ENCODE results near the gene ZSWIM6.

DNA sequence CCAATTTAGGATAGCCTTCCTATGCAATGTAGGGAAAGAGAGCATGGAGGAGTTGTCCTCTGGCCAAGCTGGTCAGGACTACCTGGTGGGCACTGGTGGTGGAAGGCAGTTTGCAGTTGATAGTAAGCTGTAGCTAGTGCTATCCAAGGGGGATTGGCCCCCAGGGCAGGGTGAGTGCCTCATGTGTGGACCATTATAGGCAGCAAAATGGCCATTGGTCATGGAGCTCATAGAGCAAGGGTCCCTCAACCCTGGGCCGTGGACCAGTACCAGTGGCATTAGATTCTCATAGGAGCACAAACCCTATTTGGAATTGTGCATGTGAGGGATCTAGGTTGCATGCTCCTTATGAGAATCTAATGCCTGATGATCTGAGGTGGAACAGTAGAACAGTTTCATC, 139.3 kb downstream of the ZSWIM6 start:
- TF ChIP-seq, protein P1, sequence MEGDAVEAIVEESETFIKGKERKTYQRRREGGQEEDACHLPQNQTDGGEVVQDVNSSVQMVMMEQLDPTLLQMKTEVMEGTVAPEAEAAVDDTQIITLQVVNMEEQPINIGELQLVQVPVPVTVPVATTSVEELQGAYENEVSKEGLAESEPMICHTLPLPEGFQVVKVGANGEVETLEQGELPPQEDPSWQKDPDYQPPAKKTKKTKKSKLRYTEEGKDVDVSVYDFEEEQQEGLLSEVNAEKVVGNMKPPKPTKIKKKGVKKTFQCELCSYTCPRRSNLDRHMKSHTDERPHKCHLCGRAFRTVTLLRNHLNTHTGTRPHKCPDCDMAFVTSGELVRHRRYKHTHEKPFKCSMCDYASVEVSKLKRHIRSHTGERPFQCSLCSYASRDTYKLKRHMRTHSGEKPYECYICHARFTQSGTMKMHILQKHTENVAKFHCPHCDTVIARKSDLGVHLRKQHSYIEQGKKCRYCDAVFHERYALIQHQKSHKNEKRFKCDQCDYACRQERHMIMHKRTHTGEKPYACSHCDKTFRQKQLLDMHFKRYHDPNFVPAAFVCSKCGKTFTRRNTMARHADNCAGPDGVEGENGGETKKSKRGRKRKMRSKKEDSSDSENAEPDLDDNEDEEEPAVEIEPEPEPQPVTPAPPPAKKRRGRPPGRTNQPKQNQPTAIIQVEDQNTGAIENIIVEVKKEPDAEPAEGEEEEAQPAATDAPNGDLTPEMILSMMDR (IDR thresholded peaks at IDR 0.05) = no peak
- TF ChIP-seq JUN (IDR thresholded peaks at IDR 0.05) (no peak), JUNB (IDR thresholded peaks at IDR 0.05) (no peak), HEYL (CRISPR knock-in tag; IDR thresholded peaks at IDR 0.05) (no peak), MAFK (IDR thresholded peaks at IDR 0.05; ENCODE audit: partially characterized antibody) (no peak), EP300 (IDR thresholded peaks at IDR 0.05) (no peak)
- TF ChIP-seq, protein P2, sequence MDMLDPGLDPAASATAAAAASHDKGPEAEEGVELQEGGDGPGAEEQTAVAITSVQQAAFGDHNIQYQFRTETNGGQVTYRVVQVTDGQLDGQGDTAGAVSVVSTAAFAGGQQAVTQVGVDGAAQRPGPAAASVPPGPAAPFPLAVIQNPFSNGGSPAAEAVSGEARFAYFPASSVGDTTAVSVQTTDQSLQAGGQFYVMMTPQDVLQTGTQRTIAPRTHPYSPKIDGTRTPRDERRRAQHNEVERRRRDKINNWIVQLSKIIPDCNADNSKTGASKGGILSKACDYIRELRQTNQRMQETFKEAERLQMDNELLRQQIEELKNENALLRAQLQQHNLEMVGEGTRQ (IDR thresholded peaks at IDR 0.05) = no peak
- TF ChIP-seq, protein P3, sequence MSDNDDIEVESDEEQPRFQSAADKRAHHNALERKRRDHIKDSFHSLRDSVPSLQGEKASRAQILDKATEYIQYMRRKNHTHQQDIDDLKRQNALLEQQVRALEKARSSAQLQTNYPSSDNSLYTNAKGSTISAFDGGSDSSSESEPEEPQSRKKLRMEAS (IDR thresholded peaks at IDR 0.05) = no peak
- TF ChIP-seq, protein P4, sequence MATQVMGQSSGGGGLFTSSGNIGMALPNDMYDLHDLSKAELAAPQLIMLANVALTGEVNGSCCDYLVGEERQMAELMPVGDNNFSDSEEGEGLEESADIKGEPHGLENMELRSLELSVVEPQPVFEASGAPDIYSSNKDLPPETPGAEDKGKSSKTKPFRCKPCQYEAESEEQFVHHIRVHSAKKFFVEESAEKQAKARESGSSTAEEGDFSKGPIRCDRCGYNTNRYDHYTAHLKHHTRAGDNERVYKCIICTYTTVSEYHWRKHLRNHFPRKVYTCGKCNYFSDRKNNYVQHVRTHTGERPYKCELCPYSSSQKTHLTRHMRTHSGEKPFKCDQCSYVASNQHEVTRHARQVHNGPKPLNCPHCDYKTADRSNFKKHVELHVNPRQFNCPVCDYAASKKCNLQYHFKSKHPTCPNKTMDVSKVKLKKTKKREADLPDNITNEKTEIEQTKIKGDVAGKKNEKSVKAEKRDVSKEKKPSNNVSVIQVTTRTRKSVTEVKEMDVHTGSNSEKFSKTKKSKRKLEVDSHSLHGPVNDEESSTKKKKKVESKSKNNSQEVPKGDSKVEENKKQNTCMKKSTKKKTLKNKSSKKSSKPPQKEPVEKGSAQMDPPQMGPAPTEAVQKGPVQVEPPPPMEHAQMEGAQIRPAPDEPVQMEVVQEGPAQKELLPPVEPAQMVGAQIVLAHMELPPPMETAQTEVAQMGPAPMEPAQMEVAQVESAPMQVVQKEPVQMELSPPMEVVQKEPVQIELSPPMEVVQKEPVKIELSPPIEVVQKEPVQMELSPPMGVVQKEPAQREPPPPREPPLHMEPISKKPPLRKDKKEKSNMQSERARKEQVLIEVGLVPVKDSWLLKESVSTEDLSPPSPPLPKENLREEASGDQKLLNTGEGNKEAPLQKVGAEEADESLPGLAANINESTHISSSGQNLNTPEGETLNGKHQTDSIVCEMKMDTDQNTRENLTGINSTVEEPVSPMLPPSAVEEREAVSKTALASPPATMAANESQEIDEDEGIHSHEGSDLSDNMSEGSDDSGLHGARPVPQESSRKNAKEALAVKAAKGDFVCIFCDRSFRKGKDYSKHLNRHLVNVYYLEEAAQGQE (IDR thresholded peaks at IDR 0.05) = no peak
